Measurements from ENCODE around the gene ITSN1. TPM values are rescaled to one million over a fixed set of nuclear protein-coding genes. Genes with fewer than 3 reads are reported as not detected.
"Not testable (repeated sequence)": the region's sequence is repeated elsewhere in the genome, so short reads cannot be mapped to it uniquely, and the experiment has no call there.

ITSN1 gene
- total RNA-seq, 4 donors from 2014 or later: 29.6 to 42.2 (median 41.1) TPM

GRCh38 chr21:33859373-33860102 lies 217.2 kb downstream of the ITSN1 start:
- no peak for TF ChIP-seq CTCF (IDR thresholded peaks at IDR 0.05)
- no peak for TF ChIP-seq POLR2A (IDR thresholded peaks at IDR 0.05)
- no peaks in the 10 kb centered on the region for H3K36me3 ChIP-seq
- no peaks in the 10 kb centered on the region for H3K9me3 ChIP-seq
- no peak for DNase-seq
- H3K27me3 ChIP-seq: no peaks in the 10 kb centered on the region
- H3K4me1 ChIP-seq: no peaks in the 10 kb centered on the region
- intact Hi-C loops (cut with DNase I): no loop called here
- no peak overlapping the region for H3K27ac ChIP-seq
- H3K4me3 ChIP-seq (replicated peaks in 1 of 3): no peak overlapping the region
- WGBS, 2 donors: 92 to 93% methylated on average over 18 of the region's 18 CpGs

- intact Hi-C loops (cut with DNase I): no loop called here
- no peak overlapping the region for H3K27ac ChIP-seq
- H3K9me3 ChIP-seq: no peaks in the 10 kb centered on the region
- DNase-seq: no peak
- no peaks in the 10 kb centered on the region for H3K27me3 ChIP-seq
- 97 to 99% methylated on average over 7 of the region's 8 CpGs for WGBS, 2 donors
- H3K4me1 ChIP-seq: peaks cover 0 to 1% of the 10 kb centered on the region in 2 donors
- no peaks in the 10 kb centered on the region for H3K36me3 ChIP-seq
- no peak for TF ChIP-seq CTCF (IDR thresholded peaks at IDR 0.05)
- no peak for TF ChIP-seq POLR2A (IDR thresholded peaks at IDR 0.05)
- no peak overlapping the region for H3K4me3 ChIP-seq (replicated peaks in 1 of 3)
These were observed 218.1 kb downstream of the ITSN1 start for GRCh38 chr21:33860332-33860879.

- Histone ChIP-seq H3K4me3 (replicated peaks in 1 of 3) (no peak overlapping the region), H3K27me3 (no peaks in the 10 kb centered on the region), H3K36me3 (no peaks in the 10 kb centered on the region), H3K4me1 (peaks cover 5 to 7% of the 10 kb centered on the region in 2 donors), H3K27ac (no peak overlapping the region), H3K9me3 (no peaks in the 10 kb centered on the region)
- TF ChIP-seq CTCF (IDR thresholded peaks at IDR 0.05) (no peak), POLR2A (IDR thresholded peaks at IDR 0.05) (no peak)
- intact Hi-C loops (cut with DNase I): no loop called here
- DNase-seq: no peak
- WGBS, 2 donors: 91 to 98% methylated on average over 3 of the region's 3 CpGs
These were observed 218.8 kb downstream of the ITSN1 start for GRCh38 chr21:33861125-33861524.

- DNase-seq; H3K27ac ChIP-seq; intact Hi-C loops (cut with DNase I); H3K27me3 ChIP-seq; H3K36me3 ChIP-seq; H3K4me3 ChIP-seq (replicated peaks in 1 of 3); H3K9me3 ChIP-seq: not testable (repeated sequence)
- 96 to 97% methylated on average over 8 of the region's 8 CpGs for WGBS, 2 donors
- peaks cover 5 to 12% of the 10 kb centered on the region in 2 donors for H3K4me1 ChIP-seq
These were observed 220.9 kb downstream of the ITSN1 start for GRCh38 chr21:33863191-33863590.

GRCh38 chr21:33864150-33864549 lies 221.8 kb downstream of the ITSN1 start:
- no peaks in the 10 kb centered on the region for H3K36me3 ChIP-seq
- H3K4me3 ChIP-seq (replicated peaks in 1 of 3): no peak overlapping the region
- intact Hi-C loops (cut with DNase I): no loop called here
- no peak for DNase-seq
- H3K27ac ChIP-seq: no peak overlapping the region
- H3K27me3 ChIP-seq: no peaks in the 10 kb centered on the region
- no peaks in the 10 kb centered on the region for H3K9me3 ChIP-seq
- WGBS, 2 donors: 90 to 100% methylated on average over 1 of the region's 1 CpG
- TF ChIP-seq CTCF (IDR thresholded peaks at IDR 0.05) (no peak), POLR2A (IDR thresholded peaks at IDR 0.05) (no peak)
- H3K4me1 ChIP-seq: peaks cover 5 to 12% of the 10 kb centered on the region in 2 donors

Measured in thyroid gland (tissue), 4 donors.